Hair follicular keratinocyte (primary cell): ENCODE data around the gene TOX4. TPM values are rescaled to one million over a fixed set of nuclear protein-coding genes. Genes with fewer than 3 reads are reported as not detected.

Experiments used
- total RNA-seq: library from RNA; depleted of rRNA; stranded (reverse); fragments of >200 nt; gene quantifications from 2 replicates; pipeline ENCODE4 v1.2.3, GENCODE V29; 2015

The TOX4 gene
- total RNA-seq: 17.8 and 24.3 TPM in 2 replicates

DNA sequence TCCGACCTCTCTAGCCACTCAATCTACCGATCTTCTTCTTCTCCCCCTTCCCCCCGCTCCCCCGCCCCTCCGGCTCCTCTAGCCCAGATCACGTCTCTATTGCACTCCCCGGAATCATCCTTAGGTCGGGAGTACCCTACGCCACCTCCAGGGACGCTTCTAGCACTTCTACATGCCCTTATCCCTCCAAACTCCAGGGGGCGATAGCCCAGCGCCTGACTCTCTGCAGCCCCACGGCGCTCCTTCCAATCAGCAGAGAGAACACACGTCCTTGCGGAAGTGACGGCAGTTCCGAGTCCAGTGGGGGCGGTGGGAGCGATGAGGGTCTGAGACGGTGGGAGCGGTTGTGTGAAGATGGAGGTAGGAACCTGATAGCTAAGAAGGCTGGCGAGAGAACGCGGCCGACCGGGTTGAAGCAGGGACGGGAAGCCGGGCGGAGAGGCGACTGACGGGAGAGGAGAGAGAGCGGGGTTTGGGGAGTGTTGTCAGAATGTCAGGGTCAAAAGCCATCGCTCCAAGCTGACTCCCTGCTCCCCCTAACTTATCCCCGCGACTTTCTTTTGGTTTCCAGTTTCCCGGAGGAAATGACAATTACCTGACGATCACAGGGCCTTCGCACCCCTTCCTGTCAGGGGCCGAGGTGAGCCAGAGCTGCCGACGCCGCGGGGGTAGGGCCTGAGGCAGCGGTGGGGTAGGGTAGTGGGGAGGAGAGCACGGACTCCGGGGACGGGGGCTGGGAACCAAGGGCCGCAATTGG lies at the start of gene TOX4, which contains the start of gene RAB2B:
TOX4 (plus strand) TSS at position 271 of the 757 bp plus-strand sequence; CDS start at position 355, 84 bp downstream.
RAB2B (minus strand) TSS at position 35 of the 757 bp plus-strand sequence. CDS start 87 bp downstream, outside the sequence.

DNA sequence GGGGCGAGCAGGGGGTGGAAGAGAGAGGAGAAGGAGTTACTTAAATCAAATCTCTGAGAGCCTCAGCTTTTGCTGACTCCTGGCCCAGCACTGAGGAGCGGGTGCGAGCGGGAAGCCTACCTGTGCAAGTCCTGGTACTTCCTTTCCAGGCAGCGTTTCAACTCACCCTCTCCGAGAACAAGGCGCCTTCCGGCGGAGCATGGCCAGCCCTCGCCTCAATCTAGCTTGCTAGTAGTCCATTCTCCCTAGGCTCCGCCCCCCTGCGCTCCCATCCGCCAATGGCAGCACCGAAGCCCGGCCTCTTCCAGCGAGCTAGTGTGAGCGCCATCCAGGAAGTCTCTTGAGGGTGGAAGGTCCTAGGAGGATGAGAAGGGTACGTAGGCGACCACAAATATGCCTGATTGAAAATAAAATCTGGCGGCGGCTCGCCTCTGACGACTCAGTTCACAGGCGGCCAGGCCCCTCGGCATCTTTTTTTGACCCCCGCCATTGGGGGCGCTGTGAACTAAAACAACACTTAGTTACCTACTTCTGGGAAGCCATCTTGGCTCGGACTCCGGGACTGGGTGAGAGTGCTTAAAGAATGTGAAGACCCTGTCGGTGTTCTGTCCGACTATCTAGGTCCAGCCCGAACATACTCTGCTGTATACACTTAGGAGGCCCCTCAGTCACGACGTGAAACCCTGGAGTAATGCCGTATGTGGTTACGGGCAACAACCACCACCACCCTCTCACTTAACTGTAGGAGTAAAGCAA lies 20.9 kb upstream of the TOX4 start, which contains the start of gene CHD8:
CHD8 (minus strand) TSS at position 212 of the 756 bp plus-strand sequence. CDS start 24,480 bp downstream, outside the sequence.

DNA sequence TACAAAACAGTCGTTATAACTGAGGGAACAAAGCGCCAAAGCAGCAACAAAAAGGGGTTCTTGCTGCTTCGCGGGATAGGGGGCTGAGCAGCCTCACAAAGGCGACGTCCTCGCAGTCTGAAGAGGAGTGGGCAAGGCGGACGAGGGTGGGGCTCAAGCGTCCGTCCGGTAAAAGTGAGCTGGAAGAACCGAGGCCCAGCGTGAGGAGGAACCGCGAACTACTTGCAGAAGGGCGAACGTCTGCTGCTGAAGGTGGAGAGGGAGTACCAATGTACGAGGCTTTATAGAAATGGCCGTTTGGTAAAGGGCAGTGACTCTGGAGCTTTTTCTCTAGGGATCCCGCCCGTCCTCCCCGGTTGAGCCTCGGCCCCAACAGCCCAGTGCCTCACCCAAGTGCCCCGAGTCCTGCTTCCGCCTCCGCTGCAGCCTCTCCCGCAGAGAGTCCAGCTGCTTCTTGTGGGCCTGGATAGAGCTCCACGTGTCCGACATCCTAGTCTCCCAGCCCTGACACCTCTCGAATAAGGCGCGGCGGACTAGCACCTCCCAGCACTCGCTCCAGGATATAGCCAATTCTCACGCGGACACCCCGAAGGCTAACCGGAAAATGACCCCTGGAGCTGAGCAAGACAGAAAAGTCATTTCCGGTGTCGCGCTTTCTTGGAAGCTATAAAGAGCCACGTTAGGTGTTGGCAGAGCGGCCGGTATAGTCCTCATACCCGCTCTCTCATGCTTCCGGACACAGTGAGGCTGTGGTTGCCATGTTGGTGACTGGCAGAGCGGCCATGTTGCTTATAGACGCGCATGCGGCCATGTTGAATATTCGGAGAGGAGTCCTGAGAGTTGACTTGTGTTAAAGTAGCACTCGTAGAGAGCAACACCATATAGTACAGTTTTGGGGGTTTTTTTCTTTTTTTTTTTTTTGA lies 34.0 kb downstream of the TOX4 start, which contains the start of gene METTL3:
METTL3 (minus strand) TSS at position 606 of the 923 bp plus-strand sequence; CDS start at position 489, 117 bp downstream.

DNA sequence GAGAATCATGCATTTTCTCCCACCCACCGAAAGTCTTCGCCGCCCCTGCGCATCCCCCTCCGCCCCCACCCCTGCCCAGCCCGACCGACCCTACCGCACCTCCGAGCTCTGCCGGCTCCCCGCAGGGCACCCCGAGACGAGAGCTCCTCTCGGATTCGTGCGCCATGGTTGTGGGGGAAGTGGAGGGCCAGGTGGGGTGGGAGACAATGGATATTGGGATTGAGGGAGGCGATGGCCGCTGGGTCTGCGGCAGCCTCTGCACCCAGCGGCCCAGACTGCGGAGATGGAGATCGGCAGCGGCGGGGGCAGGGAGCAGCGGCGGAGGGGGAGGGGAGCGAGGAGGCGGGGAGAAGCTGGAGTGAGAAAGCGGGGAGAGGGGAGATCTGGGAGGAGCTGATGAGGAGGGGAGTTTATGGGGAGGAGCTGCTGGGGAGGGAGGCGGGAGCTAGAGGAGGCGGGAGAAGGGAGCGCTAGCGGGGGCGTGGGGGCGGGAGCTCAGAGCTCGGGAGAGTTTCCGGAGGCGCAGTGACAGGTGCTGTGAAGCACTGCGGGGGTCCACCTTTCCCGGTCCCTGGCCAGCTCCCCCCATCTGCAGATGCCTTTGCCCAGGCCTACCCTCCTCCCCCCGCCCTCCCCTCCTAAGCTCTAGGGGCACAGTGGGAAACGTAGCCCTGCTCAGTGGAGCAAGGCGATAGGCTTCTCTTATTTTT lies 49.1 kb downstream of the TOX4 start, which contains the start of gene SALL2:
SALL2 (minus strand) TSS at position 385 of the 710 bp plus-strand sequence; CDS start at position 166, 219 bp downstream.

Other genes with a start within 250 kb of the TOX4 start
- gene HNRNPC, start 207.8 kb upstream of the TOX4 start, total RNA-seq: 530 and 909 TPM in 2 replicates
- gene RPGRIP1, start 197.1 kb upstream of the TOX4 start, total RNA-seq: not detected in 2 replicates
- 49.4 and 66.3 TPM in 2 replicates for gene SUPT16H, start 93.2 kb upstream of the TOX4 start, total RNA-seq
- 33.9 and 46.5 TPM in 2 replicates for gene CHD8, start 21.1 kb upstream of the TOX4 start, total RNA-seq
- gene RAB2B, start 236 bp upstream of the TOX4 start, total RNA-seq: 6.7 and 11.1 TPM in 2 replicates
- gene METTL3, start 34.1 kb downstream of the TOX4 start, total RNA-seq: 29.0 and 41.7 TPM in 2 replicates
- 1.2 and 3.2 TPM in 2 replicates for gene SALL2, start 49.2 kb downstream of the TOX4 start, total RNA-seq
- not detected in 2 replicates for gene OR10G3, start 102.9 kb downstream of the TOX4 start, total RNA-seq
- not detected in 2 replicates for gene OR10G2, start 157.7 kb downstream of the TOX4 start, total RNA-seq
- not detected in 2 replicates for gene OR4E2, start 176.6 kb downstream of the TOX4 start, total RNA-seq
- not detected in 2 replicates for gene OR4E1, start 196.6 kb downstream of the TOX4 start, total RNA-seq